GM23248 (cell line): ENCODE results near the gene ADH4. TPM values are rescaled to one million over a fixed set of nuclear protein-coding genes. Genes with fewer than 3 reads are reported as not detected.

ENCODE experiments used
- DNase-seq: peaks from one replicate; pipeline ENCODE4 v3.0.0-alpha.2; 2015
- H2AFZ ChIP-seq: fragments of 200-600 bp; sonication (generic); 2 replicates; pipeline ENCODE4 v1.6.1; 2016; ENCODE audit warnings: antibody characterized with exemption
- H3F3A ChIP-seq: fragments of 200-600 bp; sonication (generic); 2 replicates; pipeline ENCODE4 v1.6.1; 2016; ENCODE audit warnings: mild to moderate bottlenecking, antibody characterized with exemption, mixed run types; ENCODE audit not compliant: insufficient read depth
- H3K27ac ChIP-seq: fragments of 200-600 bp; sonication (generic); 2 replicates; pipeline ENCODE4 v1.5.1; 2016; ENCODE audit warnings: mild to moderate bottlenecking
- H3K27me3 ChIP-seq: fragments of 200-600 bp; sonication (generic); replicated peaks from 2 replicates; pipeline ENCODE4 v1.6.1; 2016; ENCODE audit warnings: mild to moderate bottlenecking; ENCODE audit not compliant: insufficient read depth
- H3K36me3 ChIP-seq: fragments of 200-600 bp; sonication (generic); 2 replicates; pipeline ENCODE4 v1.6.1; 2016; ENCODE audit warnings: low read depth, mild to moderate bottlenecking
- H3K4me1 ChIP-seq: fragments of 200-600 bp; sonication (generic); 2 replicates; pipeline ENCODE4 v1.6.1; 2016; ENCODE audit warnings: mild to moderate bottlenecking; ENCODE audit not compliant: insufficient read depth
- H3K4me2 ChIP-seq: fragments of 200-600 bp; sonication (generic); one replicate; pipeline ENCODE4 v1.6.1; 2016; ENCODE audit warnings: mild to moderate bottlenecking; ENCODE audit not compliant: unreplicated experiment
- H3K4me3 ChIP-seq: fragments of 200-600 bp; sonication (generic); 2 replicates; pipeline ENCODE4 v1.5.1; 2016; ENCODE audit warnings: mild to moderate bottlenecking
- H3K79me2 ChIP-seq: fragments of 200-600 bp; sonication (generic); 2 replicates; pipeline ENCODE4 v1.6.1; 2016; ENCODE audit warnings: mild to moderate bottlenecking; ENCODE audit not compliant: insufficient read depth
- H3K9ac ChIP-seq: fragments of 200-600 bp; sonication (generic); 2 replicates; pipeline ENCODE4 v1.6.1; 2016; ENCODE audit warnings: mild to moderate bottlenecking
- H3K9me2 ChIP-seq: fragments of 200-600 bp; sonication (generic); 2 replicates; pipeline ENCODE4 v1.6.1; 2016; ENCODE audit warnings: mixed run types, mild to moderate bottlenecking, moderate library complexity; ENCODE audit not compliant: insufficient read depth
- H3K9me3 ChIP-seq: fragments of 200-600 bp; sonication (generic); one replicate; pipeline ENCODE4 v1.6.1; 2017; ENCODE audit warnings: low read depth
- H4K20me1 ChIP-seq: fragments of 200-600 bp; sonication (generic); 2 replicates; pipeline ENCODE4 v1.6.0; 2016; ENCODE audit not compliant: insufficient read depth
- EZH2 ChIP-seq: fragments of 200-600 bp; sonication (generic); IDR thresholded peaks from 2 replicates; pipeline ENCODE4 v1.6.1; 2018; ENCODE audit warnings: antibody characterized with exemption, mild to moderate bottlenecking; ENCODE audit not compliant: insufficient read depth, poor library complexity, severe bottlenecking
- EZH2phosphoT487 ChIP-seq: fragments of 200-600 bp; sonication (generic); IDR thresholded peaks from 2 replicates; pipeline ENCODE4 v1.6.1; 2018; ENCODE audit warnings: antibody characterized with exemption, moderate library complexity, mild to moderate bottlenecking, low read depth; ENCODE audit not compliant: insufficient read depth
- WGBS, 2 experiments: methylation state at CpG; one replicate each; pipeline ENCODE4 v1.1.6; 2015 to 2017; ENCODE audit warnings: low lambda C conversion rate in 2 of 2, low coverage in 1 of 2; ENCODE audit errors: missing lambda C conversion rate in 2 of 2; 5-methylcytosine and 5-hydroxymethylcytosine counted together
- in situ Hi-C: fragments of 300-500 bp; cut with MboI; formaldehyde crosslinking; loops from 2 replicates; pipeline ENCODE4 v1.15.0; 2020
- polyA plus RNA-seq: library from polyadenylated mRNA; unstranded; fragments of >200 nt; fragmentation: Nextera tagmentation; extraction: Ambion mirVana; gene quantifications from 2 replicates; pipeline ENCODE4 v1.2.1, GENCODE V29; 2016
- total RNA-seq: library from RNA; depleted of rRNA; stranded (reverse); fragments of >200 nt; shearing (Covaris generic); gene quantifications from 2 replicates; pipeline ENCODE4 v1.2.3, GENCODE V29; 2014

ADH4 gene
- total and polyA plus RNA-seq, 2 experiments from 2014 or later: not detected

DNA sequence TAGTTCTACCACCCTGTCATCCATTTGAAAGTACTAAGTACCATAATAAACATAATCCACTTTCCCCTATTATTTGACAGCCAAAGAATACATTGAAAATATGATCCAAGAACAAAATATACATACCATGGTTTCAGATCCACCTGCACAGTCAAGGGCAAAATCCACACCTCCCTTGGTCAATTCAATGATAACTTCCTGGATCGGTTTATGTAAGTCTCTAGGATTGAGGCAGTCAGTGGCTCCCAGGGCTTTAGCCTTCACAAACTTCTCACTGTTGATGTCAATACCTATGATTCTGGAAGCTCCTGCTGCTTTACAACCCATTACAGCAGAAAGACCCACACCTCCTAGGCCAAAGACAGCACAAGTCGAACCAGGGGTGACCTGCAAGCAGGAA is 12.7 kb downstream of the ADH4 start:
- H4K20me1 ChIP-seq: no peaks in the 10 kb centered on the region
- TF ChIP-seq EZH2phosphoT487: no peak
- H3K4me2 ChIP-seq: no peak overlapping the region
- in situ Hi-C loops: no loop called here
- H3K9me3 ChIP-seq: no peaks in the 10 kb centered on the region
- no peak for DNase-seq
- no peaks in the 10 kb centered on the region for H3K27me3 ChIP-seq
- no peaks in the 10 kb centered on the region for H3K79me2 ChIP-seq
- H3K4me1 ChIP-seq: no peaks in the 10 kb centered on the region
- H3K4me3 ChIP-seq: no peak overlapping the region
- H3K9ac ChIP-seq: no peak overlapping the region
- H2AFZ ChIP-seq: no peak overlapping the region
- H3K36me3 ChIP-seq: no peaks in the 10 kb centered on the region
- 27 to 30% methylated on average over 2 of the region's 2 CpGs for WGBS, 2 experiments
- H3K9me2 ChIP-seq: no peaks in the 10 kb centered on the region
- no peak overlapping the region for H3K27ac ChIP-seq
- H3F3A ChIP-seq: no peaks in the 10 kb centered on the region

DNA sequence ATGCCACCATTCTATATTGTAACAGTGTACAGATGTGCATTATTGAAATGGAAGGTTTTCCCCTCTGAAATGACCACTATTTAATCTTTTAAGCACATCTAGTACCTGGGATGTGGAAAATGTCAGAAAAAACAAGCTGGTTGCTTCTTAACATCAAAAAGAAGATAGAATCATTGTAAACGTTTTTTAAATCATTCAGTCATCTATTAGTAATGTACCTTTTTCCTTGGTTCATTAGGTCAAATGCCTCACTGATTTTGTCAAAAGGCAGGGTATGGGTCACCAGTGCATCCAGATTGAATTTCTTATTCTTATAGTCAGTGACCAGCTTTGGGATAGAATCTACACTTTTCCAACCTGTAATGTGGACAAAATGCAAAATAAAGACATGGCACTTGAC is 17.7 kb downstream of the ADH4 start:
- DNase-seq: no peak

DNA sequence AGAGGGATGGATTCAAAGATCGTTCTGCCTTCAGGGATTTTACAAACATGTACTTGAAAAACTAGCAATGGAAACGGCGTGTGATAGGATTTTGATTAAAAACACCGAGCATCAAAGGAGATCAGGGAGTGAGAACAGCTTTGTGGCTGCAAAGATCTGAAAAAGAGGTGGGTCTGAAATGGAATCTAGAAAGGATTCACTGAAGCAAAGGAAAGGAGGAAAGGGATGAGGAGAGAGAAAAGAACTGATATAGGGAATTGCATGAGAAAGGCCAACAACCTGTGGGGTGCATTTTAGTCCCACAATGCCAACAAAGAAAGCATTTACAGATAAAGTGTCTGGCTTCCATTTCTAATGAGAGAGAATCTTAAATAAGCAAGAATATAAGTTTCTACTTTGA is 23.1 kb downstream of the ADH4 start:
- 75 to 76% methylated on average over 4 of the region's 4 CpGs for WGBS, 2 experiments
- Histone ChIP-seq H3K9ac (no peak overlapping the region), H3K79me2 (no peaks in the 10 kb centered on the region), H3K27ac (no peak overlapping the region), H4K20me1 (no peaks in the 10 kb centered on the region), H3K4me1 (0 out of 2 replicates have a peak, but pooled peaks cover 2% of the 10 kb centered on the region), H3F3A (no peaks in the 10 kb centered on the region), H3K4me2 (no peak overlapping the region), H3K27me3 (no peaks in the 10 kb centered on the region), H3K36me3 (no peaks in the 10 kb centered on the region), H3K9me3 (no peaks in the 10 kb centered on the region), H2AFZ (no peak overlapping the region), H3K4me3 (no peak overlapping the region), H3K9me2 (no peaks in the 10 kb centered on the region)
- no peak for DNase-seq
- in situ Hi-C loops: loop anchor here (25.0 kb wide), 1 partner anchor 291 kb away; no protein-coding TSS in a partner anchor
- no peak for TF ChIP-seq EZH2phosphoT487
- no peak for TF ChIP-seq EZH2

More for the DNA sequence above, 17.7 kb downstream of the ADH4 start:
- Histone ChIP-seq H2AFZ (no peak overlapping the region), H3K9me2 (no peaks in the 10 kb centered on the region), H3K79me2 (no peaks in the 10 kb centered on the region), H3F3A (no peaks in the 10 kb centered on the region), H3K4me2 (no peak overlapping the region), H3K27me3 (no peaks in the 10 kb centered on the region), H3K27ac (no peak overlapping the region), H3K36me3 (no peaks in the 10 kb centered on the region), H3K9me3 (no peaks in the 10 kb centered on the region), H3K9ac (no peak overlapping the region), H3K4me1 (no peaks in the 10 kb centered on the region), H4K20me1 (no peaks in the 10 kb centered on the region), H3K4me3 (no peak overlapping the region)
- 38 to 39% methylated on average over 1 of the region's 1 CpG for WGBS, 2 experiments
- TF ChIP-seq EZH2phosphoT487 (no peak), EZH2 (no peak)
- in situ Hi-C loops: no loop called here

DNA sequence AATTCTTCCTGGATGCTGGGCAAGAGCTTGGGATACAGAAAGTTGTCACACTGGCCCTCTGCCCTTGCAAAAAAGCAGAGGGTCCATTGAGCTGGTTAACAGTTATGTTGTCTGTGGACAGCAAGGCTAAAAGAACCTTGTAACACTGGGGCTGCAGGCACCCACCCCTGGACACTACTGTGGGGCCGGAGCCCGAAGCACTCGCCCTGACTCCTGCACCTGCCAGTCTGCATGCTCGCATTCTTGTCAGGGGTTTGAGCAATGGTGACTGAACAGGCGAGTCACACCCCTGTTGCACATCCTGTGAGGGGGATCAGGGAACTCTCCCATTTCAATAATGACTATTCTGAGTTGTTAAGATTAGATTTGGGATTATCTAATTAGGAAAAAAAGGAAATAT is 23.6 kb downstream of the ADH4 start:
- no peaks in the 10 kb centered on the region for H3K27me3 ChIP-seq
- in situ Hi-C loops: loop anchor here (25.0 kb wide), 1 partner anchor 292 kb away; no protein-coding TSS in a partner anchor
- H3K27ac ChIP-seq: no peak overlapping the region
- no peaks in the 10 kb centered on the region for H3K79me2 ChIP-seq
- no peak overlapping the region for H2AFZ ChIP-seq
- no peaks in the 10 kb centered on the region for H3F3A ChIP-seq
- no peaks in the 10 kb centered on the region for H3K9me2 ChIP-seq
- no peak for TF ChIP-seq EZH2
- no peak for TF ChIP-seq EZH2phosphoT487
- no peak overlapping the region for H3K4me2 ChIP-seq
- 87 to 88% methylated on average over 5 of the region's 5 CpGs for WGBS, 2 experiments
- H3K9me3 ChIP-seq: no peaks in the 10 kb centered on the region
- 0 out of 2 replicates have a peak, but pooled peaks cover 2% of the 10 kb centered on the region for H3K4me1 ChIP-seq
- H3K4me3 ChIP-seq: no peak overlapping the region
- no peak overlapping the region for H3K9ac ChIP-seq
- no peak for DNase-seq
- no peaks in the 10 kb centered on the region for H4K20me1 ChIP-seq
- no peaks in the 10 kb centered on the region for H3K36me3 ChIP-seq
